Hypothalamus (tissue), 51 donors: ENCODE measurements around the gene TIMM44.
A peak's percentile ranks its signal among the peaks of the same experiment; 100 is the strongest.

ENCODE experiments used
- DNase-seq, 51 donors: peaks; one replicate each; lab custom pipeline; 2025; lab: John Stamatoyannopoulos, UW

The TIMM44 gene

GRCh38 chr19:7926727-7927604 lies 16.5 kb downstream of the TIMM44 start:
- DNase-seq, result no peak

- DNase-seq, result peak in 35 of 51 donors; percentile 3 to 78 (median 47)
Measured at GRCh38 chr19:7926021-7926726, 17.3 kb downstream of the TIMM44 start, which contains the start of gene CTXN1. Gene CTXN1 (minus strand): TSS chr19:7926135. CDS start chr19:7925538, 597 bp downstream.

- DNase-seq, result peak in 26 of 51 donors; percentile 6 to 70 (median 38)
Measured at GRCh38 chr19:7925171-7925851, 18.2 kb downstream of the TIMM44 start.

- no peak for DNase-seq
Measured at GRCh38 chr19:7924651-7925170, 18.8 kb downstream of the TIMM44 start.

- no peak for DNase-seq
Measured at GRCh38 chr19:7924241-7924640, 19.2 kb downstream of the TIMM44 start.

DNA sequence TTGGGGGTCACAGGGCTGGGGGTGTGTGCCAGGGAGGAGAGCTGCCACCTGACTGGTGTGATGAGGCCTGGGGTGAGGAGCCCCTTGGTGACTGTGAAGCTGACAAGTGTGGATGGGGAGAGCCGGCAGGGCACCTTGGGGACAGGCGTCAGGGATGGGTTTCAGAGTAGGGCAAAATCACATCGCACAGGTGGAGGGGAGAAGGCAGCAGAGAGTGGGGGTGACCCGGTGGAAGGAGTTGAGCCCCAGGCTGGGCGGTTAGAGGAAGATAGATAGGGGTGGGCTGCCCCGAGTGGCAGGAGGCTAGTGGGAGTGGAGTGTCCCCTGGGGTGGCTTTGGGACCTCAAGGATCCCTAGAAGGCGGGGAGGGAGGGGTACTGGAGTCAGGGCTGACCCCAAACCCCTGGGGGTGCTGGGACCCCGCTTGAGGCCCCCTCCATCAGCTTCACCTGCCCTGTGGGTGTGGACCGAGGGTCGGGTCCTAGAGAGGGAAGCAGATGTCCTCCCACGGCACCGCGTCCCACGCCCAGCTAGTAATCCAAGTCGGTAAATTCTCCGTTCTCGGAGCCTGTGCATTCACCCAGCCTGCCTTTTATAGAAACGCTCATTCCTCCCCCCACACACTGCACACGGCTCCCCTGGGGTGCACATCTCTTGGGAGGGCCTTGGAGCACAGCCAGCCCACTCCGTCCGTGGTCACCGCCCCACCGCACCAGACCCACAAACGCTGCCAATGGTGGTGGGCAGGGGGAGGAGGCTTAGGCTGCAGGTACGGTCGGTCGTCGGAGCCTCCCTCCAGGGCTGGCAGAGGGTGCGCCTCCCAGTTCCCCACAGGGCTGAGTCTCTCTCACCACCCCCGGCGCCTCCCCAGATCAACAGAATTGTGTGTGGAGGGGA lies 19.9 kb downstream of the TIMM44 start:
- DNase-seq, result peak in 3 of 51 donors; percentile 21 to 68 (median 55)

- no peak for DNase-seq
Measured at GRCh38 chr19:7922836-7923195, 20.6 kb downstream of the TIMM44 start.

GRCh38 chr19:7921967-7922835 lies 21.3 kb downstream of the TIMM44 start:
- no peak for DNase-seq

- DNase-seq, result peak in 1 of 51 donors; percentile 43
Measured at GRCh38 chr19:7921302-7921966, 22.0 kb downstream of the TIMM44 start.

DNA sequence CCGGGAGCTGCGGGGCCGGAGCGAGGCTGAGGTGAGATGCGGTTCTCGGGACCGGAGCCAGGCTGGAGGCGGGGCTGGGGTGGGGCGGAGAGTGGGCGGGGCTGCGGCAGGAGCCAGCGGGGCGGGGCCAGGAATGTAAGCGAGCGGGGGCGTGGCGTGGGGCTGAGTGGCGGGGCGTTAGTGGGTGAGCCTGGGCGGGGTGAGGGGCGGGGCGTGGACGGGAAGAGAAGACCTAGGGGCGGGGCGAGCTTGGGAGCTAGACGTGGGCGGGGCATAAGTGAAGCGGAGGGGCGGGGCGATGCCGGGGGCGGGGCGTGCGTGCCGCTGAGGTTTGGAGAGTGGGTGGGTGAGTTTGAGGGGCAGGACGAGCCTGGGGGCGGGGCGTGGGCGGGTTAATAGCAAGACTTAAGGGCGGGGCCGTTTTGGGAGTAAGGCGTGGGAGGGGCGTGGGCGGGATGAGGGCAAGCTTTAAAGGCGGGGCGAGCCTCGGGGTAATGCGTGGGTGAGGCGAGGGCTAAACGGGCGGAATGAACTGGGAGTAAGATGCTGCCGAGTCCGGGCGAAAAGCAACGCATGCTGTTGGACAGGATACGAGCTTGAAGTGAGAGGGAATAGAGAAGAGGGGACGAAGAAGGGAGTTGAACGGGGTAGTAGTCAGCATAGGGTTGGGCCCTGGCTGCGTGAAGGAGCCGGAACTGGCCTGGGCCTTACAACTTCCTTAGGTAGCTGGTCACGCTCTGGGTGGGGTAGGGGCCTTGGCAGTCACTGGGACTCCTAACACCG lies 22.8 kb downstream of the TIMM44 start:
- peak; percentile 78 to 100 (median 97) for DNase-seq

- peak; percentile 69 to 97 (median 90) for DNase-seq
Measured at GRCh38 chr19:7919610-7920518, 23.6 kb downstream of the TIMM44 start, which contains the start of gene SNAPC2. Gene SNAPC2 (plus strand): TSS chr19:7920338. CDS start chr19:7920367, 29 bp downstream.

DNA sequence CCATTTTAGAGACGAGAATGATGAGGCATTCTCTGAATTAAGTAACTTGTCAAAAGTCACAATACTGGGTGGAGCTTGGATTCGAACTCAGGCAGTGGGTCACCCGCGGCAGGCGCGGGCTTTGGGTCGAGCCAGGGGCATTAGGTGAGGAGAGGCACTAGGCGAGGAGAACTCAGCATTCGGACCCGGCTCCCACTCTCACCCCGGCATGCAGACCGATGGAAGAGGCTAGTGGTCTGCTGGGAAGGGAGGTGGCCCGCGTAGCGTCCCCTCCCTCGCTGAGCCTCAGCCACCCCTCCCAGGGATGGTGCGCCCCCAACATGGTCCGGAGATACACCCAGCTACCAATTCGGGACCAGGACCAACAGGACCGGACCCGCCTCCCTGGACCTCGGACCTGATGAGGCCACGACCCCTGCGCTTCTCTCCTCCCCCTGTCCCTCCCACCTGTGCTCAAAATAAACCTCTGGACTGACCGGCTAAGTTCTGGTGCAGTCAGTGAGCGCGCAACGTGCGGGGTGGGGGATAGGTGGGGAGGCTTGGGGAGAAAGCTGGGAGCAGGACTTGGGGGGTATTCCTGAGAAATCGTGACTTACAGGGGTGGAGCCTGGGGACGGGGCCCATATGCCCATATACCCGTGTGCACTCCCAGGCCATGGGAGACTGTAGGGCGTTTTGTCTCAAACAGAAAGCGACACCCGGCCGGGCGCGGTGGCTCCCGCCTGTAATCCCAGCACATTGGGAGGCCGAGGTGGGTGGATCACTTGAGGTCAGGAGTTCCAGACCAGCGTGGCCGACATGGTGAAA lies 24.6 kb downstream of the TIMM44 start:
- DNase-seq, result no peak

GRCh38 chr19:7918062-7918614 lies 25.3 kb downstream of the TIMM44 start:
- DNase-seq, result peak in 1 of 51 donors; percentile 18

DNA sequence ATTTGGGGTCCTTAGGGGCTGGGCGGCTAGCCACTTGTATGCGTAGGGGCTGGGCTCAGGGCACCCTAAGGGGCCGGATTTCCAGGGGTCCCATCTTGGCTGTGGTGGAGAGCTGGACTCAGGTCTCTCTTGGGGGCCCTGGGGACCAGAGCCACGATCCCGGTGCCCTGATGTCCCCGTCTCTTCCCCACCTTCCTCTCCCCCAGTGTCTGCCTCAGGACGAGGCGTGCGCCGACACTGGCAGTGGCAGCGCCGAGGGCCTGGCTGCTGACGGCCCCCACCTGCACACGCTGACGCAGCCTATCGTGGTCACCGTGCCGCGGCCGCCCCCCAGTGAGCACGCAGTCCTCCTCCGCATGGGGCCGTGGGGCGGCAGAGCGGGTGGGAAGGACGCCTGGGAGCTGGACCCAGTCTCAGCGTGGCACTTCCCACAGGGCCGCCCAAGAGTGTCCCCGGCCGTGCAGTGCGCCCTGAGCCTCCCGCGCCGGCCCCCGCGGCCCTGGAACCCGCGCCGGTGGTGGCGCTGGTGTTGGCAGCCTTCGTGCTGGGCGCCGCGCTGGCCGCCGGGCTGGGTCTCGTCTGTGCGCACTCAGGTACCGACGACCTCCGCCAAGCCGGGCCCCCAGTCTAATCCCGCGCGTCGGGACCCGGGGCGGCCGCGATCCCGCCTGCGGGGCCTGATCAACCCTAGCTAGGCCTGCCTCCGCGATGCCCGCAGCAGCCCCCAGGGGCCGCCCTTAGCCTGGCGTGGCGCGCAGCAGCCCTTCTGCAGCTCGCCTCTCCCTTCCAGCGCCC lies 26.0 kb downstream of the TIMM44 start:
- peak in 13 of 51 donors; percentile 12 to 56 (median 38) for DNase-seq
